Measurements from ENCODE around the gene LTBP2. TPM values are rescaled to one million over a fixed set of nuclear protein-coding genes. Genes with fewer than 3 reads are reported as not detected.

LTBP2 gene
- total and polyA plus RNA-seq, 5 donors from 2014 or later, result 0.02 to 0.54 (median 0.17) TPM

DNA sequence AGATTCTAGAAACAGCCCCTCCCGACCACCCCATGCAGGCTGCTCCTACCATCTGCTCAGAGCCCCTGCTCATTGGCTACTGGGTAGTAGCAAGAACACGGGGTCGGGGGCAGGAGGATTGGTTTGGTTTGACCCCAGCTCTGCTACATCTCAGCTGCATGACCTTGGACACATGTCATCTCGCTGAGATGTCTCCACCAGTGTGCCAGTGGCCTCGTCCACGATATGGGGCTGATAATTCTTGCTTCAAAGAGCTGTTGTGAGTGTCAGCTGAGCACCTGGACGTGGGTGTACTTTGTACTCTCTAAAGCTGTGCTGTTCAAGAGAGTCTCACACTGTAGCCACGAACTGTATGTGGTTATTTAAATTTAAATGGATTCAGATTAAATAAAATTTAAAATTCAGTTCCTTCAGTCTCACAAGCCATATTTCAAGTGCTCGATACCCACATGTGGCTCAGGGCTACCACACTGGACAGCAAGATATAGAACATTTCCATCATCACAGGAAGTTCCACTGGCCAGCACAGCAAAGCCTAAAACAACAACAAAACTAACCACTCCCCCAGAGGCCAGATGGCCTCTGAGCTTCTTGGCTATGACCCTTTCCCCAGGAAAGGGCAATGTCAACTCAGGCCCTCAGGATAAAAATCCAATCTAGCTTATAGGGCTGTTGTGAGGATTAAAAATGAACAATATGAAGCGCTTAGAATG lies 18.6 kb downstream of the LTBP2 start:
- H3K27ac Mint-ChIP-seq, result no peak overlapping the region
- H3K4me3 Mint-ChIP-seq, result no peak overlapping the region
- Histone ChIP-seq H3K4me3 (ENCODE audit: low read depth, low read length) (no peak overlapping the region), H3K4me1 (ENCODE audit: control insufficient read depth, insufficient read depth, low read length, poor library complexity, severe bottlenecking) (no peaks in the 10 kb centered on the region), H3K27me3 (ENCODE audit: control insufficient read depth, insufficient read depth, low read length) (no peaks in the 10 kb centered on the region), H3K27ac (ENCODE audit: insufficient read depth, low read length, poor library complexity, severe bottlenecking) (no peak overlapping the region), H3K36me3 (ENCODE audit: control insufficient read depth, insufficient read depth, low read length) (no peaks in the 10 kb centered on the region), H3K9me3 (ENCODE audit: control insufficient read depth in 2 of 2, low read length in 2 of 2) (no peaks in the 10 kb centered on the region)
- ATAC-seq (ENCODE audit: low read depth in 2 of 2) (no peak), DNase-seq (no peak)
- H3K27me3 Mint-ChIP-seq, result no peaks in the 10 kb centered on the region
- H3K36me3 Mint-ChIP-seq, result peaks cover 3% of the 10 kb centered on the region
- no peaks in the 10 kb centered on the region for H3K4me1 Mint-ChIP-seq
- peaks cover 0 to 2% (median 0%) of the 10 kb centered on the region in 7 donors for H3K9me3 Mint-ChIP-seq

DNA sequence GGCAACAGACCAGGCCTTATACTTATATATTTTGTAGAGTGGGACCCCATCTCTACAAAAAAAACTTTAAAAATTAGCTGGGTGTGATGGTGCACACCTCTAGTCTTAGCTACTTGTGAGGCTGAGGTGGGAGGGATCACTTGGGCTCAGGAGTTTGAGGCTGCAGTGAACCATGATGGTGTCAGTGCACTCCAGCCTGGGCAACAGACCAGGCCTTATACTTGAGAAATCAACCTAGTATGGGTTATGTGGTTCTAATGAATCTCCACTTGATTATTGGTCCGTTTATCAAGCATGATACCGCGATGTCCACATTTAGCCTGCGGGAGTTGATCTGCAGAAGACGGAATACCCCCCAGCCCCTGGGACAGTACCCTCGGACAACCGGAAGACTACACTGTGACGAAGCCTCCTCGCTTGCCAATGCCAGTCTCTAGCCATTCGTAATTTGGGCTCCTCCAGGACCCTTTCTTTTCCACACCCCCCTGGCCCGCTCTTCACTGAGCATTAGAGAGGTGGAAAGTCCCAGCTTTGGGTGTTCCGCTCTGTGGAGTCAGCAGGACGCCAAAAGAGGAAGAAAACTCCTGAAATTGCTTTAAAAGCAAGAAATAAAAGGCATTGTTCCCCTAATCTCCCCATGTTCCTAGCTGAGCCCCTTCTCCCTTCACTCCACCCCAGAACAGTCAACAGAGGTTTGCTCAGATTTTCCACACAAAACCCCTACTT lies 19.4 kb downstream of the LTBP2 start:
- ATAC-seq (ENCODE audit: low read depth in 2 of 2) (no peak), DNase-seq (no peak)
- Mint-ChIP-seq H3K27ac (no peak overlapping the region), H3K36me3 (peaks cover 3% of the 10 kb centered on the region), H3K9me3 (peaks cover 0 to 2% (median 0%) of the 10 kb centered on the region in 7 donors), H3K4me1 (no peaks in the 10 kb centered on the region), H3K4me3 (no peak overlapping the region), H3K27me3 (no peaks in the 10 kb centered on the region)
- Histone ChIP-seq H3K36me3 (ENCODE audit: control insufficient read depth, insufficient read depth, low read length) (no peaks in the 10 kb centered on the region), H3K9me3 (ENCODE audit: control insufficient read depth in 2 of 2, low read length in 2 of 2) (no peaks in the 10 kb centered on the region), H3K4me1 (ENCODE audit: control insufficient read depth, insufficient read depth, low read length, poor library complexity, severe bottlenecking) (no peaks in the 10 kb centered on the region), H3K27ac (ENCODE audit: insufficient read depth, low read length, poor library complexity, severe bottlenecking) (no peak overlapping the region), H3K27me3 (ENCODE audit: control insufficient read depth, insufficient read depth, low read length) (no peaks in the 10 kb centered on the region), H3K4me3 (ENCODE audit: low read depth, low read length) (no peak overlapping the region)

DNA sequence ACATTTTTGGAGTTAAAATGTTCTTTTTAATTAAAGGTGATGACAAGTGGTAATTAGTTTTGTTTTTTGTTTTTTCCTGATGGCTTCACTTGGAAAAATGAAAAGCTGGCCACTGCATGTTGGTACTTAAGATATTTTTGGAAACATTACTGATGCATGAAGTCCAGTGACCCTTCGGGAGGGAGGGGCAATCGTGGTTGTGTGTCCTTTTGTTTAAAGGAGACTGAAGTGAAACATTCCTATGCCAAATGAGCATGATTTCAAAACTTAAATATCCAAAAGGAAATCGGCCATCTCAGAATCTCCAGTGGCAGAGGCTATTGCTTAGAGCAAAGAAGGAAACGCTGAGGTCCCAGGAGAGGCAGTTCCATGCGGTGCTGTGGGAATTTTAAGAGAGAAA lies 20.1 kb downstream of the LTBP2 start:
- Histone ChIP-seq H3K9me3 (ENCODE audit: control insufficient read depth in 2 of 2, low read length in 2 of 2) (no peaks in the 10 kb centered on the region), H3K27me3 (ENCODE audit: control insufficient read depth, insufficient read depth, low read length) (no peaks in the 10 kb centered on the region), H3K27ac (ENCODE audit: insufficient read depth, low read length, poor library complexity, severe bottlenecking) (no peak overlapping the region), H3K4me1 (ENCODE audit: control insufficient read depth, insufficient read depth, low read length, poor library complexity, severe bottlenecking) (no peaks in the 10 kb centered on the region), H3K36me3 (ENCODE audit: control insufficient read depth, insufficient read depth, low read length) (no peaks in the 10 kb centered on the region), H3K4me3 (ENCODE audit: low read depth, low read length) (no peak overlapping the region)
- peaks cover 0 to 2% (median 0%) of the 10 kb centered on the region in 7 donors for H3K9me3 Mint-ChIP-seq
- no peak for ATAC-seq (ENCODE audit: low read depth in 2 of 2)
- H3K36me3 Mint-ChIP-seq, result peaks cover 3% of the 10 kb centered on the region
- H3K4me3 Mint-ChIP-seq, result no peak overlapping the region
- H3K4me1 Mint-ChIP-seq, result no peaks in the 10 kb centered on the region
- peak overlapping the region in 1 of 3 donors; percentile 16 for H3K27ac Mint-ChIP-seq
- H3K27me3 Mint-ChIP-seq, result no peaks in the 10 kb centered on the region
- no peak for DNase-seq

DNA sequence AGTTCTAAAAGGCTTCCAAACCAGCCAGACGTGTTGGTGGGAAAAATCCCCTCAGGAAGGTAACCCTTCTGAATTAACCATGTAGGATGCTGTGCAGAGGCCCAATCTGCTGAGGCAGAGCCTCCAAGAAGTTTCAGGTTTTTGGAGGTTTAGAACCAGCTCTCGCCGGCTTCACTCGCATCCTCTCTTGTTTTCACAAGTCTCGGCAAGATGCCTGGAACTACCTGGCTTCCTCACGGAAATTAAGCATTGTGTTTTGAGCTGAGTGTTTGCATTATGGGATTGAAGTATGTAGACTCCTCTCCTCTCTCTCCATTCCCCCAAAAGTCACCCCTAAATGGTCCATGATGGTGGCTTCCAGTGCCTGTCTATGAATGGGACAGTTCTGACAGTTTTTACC lies 20.6 kb downstream of the LTBP2 start:
- Histone ChIP-seq H3K4me3 (ENCODE audit: low read depth, low read length) (no peak overlapping the region), H3K4me1 (ENCODE audit: control insufficient read depth, insufficient read depth, low read length, poor library complexity, severe bottlenecking) (no peaks in the 10 kb centered on the region), H3K36me3 (ENCODE audit: control insufficient read depth, insufficient read depth, low read length) (no peaks in the 10 kb centered on the region), H3K9me3 (ENCODE audit: control insufficient read depth in 2 of 2, low read length in 2 of 2) (no peaks in the 10 kb centered on the region), H3K27me3 (ENCODE audit: control insufficient read depth, insufficient read depth, low read length) (no peaks in the 10 kb centered on the region), H3K27ac (ENCODE audit: insufficient read depth, low read length, poor library complexity, severe bottlenecking) (no peak overlapping the region)
- Mint-ChIP-seq H3K4me3 (no peak overlapping the region), H3K27ac (no peak overlapping the region), H3K9me3 (peaks cover 0 to 1% (median 0%) of the 10 kb centered on the region in 7 donors), H3K4me1 (no peaks in the 10 kb centered on the region), H3K27me3 (peaks cover under 1% of the 10 kb centered on the region), H3K36me3 (peaks cover 1% of the 10 kb centered on the region)
- ATAC-seq (ENCODE audit: low read depth in 2 of 2) (no peak), DNase-seq (no peak)

DNA sequence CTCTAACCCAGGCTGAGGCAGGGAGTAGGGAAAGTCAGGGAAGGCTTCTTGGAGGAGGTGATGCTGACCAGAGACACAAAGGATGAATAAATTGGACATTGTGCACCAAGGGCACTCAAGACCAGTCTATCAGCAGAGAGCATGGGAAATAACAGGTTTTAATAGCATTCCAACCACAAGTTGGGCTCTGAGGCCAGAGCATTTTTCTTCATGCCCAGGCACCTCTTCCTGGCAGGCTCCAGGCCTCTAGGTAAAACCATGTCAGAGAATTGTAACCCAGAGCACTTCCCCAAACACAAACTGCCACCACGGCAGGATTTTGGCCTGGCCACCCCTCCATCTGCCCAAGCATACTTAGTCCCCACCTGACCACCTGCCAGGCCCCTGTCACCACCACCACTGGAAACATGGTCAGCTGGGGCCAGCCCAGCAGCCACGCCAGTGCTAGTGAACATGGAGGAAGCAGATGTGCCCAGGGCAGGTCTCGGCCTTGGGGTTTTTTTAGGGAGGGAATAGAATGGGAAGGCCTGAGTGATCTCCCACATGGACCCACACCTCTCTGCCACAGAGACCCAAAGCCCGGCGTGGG lies 22.7 kb downstream of the LTBP2 start:
- H3K27ac ChIP-seq (ENCODE audit: insufficient read depth, low read length, poor library complexity, severe bottlenecking), result no peak overlapping the region
- H3K9me3 Mint-ChIP-seq, result no peaks in the 10 kb centered on the region
- no peak overlapping the region for H3K4me3 ChIP-seq (ENCODE audit: low read depth, low read length)
- no peaks in the 10 kb centered on the region for H3K36me3 ChIP-seq (ENCODE audit: control insufficient read depth, insufficient read depth, low read length)
- H3K9me3 ChIP-seq (ENCODE audit: control insufficient read depth in 2 of 2, low read length in 2 of 2), result no peaks in the 10 kb centered on the region
- H3K4me3 Mint-ChIP-seq, result no peak overlapping the region
- peaks cover 5% of the 10 kb centered on the region for H3K27me3 Mint-ChIP-seq
- H3K27me3 ChIP-seq (ENCODE audit: control insufficient read depth, insufficient read depth, low read length), result no peaks in the 10 kb centered on the region
- DNase-seq, result no peak
- no peaks in the 10 kb centered on the region for H3K4me1 ChIP-seq (ENCODE audit: control insufficient read depth, insufficient read depth, low read length, poor library complexity, severe bottlenecking)
- H3K4me1 Mint-ChIP-seq, result no peaks in the 10 kb centered on the region
- peaks cover 4% of the 10 kb centered on the region for H3K36me3 Mint-ChIP-seq
- ATAC-seq (ENCODE audit: low read depth in 2 of 2), result no peak
- H3K27ac Mint-ChIP-seq, result no peak overlapping the region

DNA sequence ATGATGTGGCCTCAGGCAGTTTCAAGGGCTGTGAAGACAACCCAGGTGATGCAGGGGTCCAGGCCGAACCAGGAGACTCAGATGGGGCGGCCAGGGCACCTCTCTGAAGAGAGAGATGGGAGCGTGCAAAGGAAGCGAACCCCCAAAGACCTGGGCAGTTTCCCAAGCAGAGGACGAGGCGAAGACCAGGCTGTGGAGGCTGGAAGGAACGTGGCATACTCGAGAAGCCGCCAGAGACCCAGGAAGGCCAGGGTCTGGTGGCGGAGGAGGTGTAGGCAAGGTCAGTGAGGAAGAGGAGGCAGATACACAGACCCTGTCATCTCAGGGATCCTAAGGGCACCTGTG lies 24.7 kb downstream of the LTBP2 start:
- Mint-ChIP-seq H3K27ac (no peak overlapping the region), H3K4me1 (peaks cover 0 to under 1% (median 0%) of the 10 kb centered on the region in 4 donors), H3K9me3 (no peaks in the 10 kb centered on the region), H3K27me3 (peaks cover 5% of the 10 kb centered on the region), H3K4me3 (no peak overlapping the region), H3K36me3 (peaks cover 4% of the 10 kb centered on the region)
- Histone ChIP-seq H3K27ac (ENCODE audit: insufficient read depth, low read length, poor library complexity, severe bottlenecking) (no peak overlapping the region), H3K4me1 (ENCODE audit: control insufficient read depth, insufficient read depth, low read length, poor library complexity, severe bottlenecking) (no peaks in the 10 kb centered on the region), H3K36me3 (ENCODE audit: control insufficient read depth, insufficient read depth, low read length) (no peaks in the 10 kb centered on the region), H3K4me3 (ENCODE audit: low read depth, low read length) (no peak overlapping the region), H3K27me3 (ENCODE audit: control insufficient read depth, insufficient read depth, low read length) (no peaks in the 10 kb centered on the region), H3K9me3 (ENCODE audit: control insufficient read depth in 2 of 2, low read length in 2 of 2) (no peaks in the 10 kb centered on the region)
- DNase-seq (no peak), ATAC-seq (ENCODE audit: low read depth in 2 of 2) (no peak)

DNA sequence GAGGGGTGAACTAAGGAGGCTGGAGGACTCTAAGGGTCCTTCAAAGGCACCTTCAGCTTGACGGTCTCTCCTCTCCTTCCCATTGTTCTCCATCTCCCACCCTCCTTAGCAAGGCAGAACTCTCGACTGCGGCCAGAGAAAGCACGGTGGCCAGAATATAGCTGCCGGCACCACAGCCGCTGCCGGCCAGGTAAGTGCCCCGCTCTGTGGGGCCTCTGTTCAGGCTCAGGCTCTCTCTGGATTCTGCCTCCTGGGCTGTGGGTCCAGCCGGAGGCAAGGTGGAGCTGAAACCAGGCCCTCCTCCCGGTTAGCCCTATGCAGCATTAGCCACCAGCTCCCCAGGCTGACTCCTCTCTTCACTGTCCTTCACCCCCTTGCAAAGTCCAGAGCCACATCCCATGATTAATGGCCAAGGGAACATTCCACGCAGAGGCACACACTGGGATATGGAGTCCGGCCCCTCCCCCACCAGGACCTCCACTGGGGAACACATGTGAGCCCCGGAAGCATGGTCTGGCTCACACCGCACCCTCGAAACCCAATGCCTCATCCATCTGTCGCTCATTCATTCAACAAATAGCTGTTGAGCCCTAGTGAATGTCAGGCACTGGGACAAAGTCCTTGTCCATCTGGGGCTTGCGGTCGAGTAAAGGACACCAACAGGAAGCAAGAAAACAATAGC lies 25.2 kb downstream of the LTBP2 start:
- Mint-ChIP-seq H3K36me3 (peaks cover 4% of the 10 kb centered on the region), H3K9me3 (no peaks in the 10 kb centered on the region), H3K4me3 (no peak overlapping the region), H3K4me1 (peaks cover 0 to 4% (median 0%) of the 10 kb centered on the region in 4 donors), H3K27me3 (peaks cover 5% of the 10 kb centered on the region), H3K27ac (no peak overlapping the region)
- no peaks in the 10 kb centered on the region for H3K36me3 ChIP-seq (ENCODE audit: control insufficient read depth, insufficient read depth, low read length)
- no peak overlapping the region for H3K4me3 ChIP-seq (ENCODE audit: low read depth, low read length)
- H3K4me1 ChIP-seq (ENCODE audit: control insufficient read depth, insufficient read depth, low read length, poor library complexity, severe bottlenecking), result no peaks in the 10 kb centered on the region
- no peak overlapping the region for H3K27ac ChIP-seq (ENCODE audit: insufficient read depth, low read length, poor library complexity, severe bottlenecking)
- no peak for DNase-seq
- no peaks in the 10 kb centered on the region for H3K9me3 ChIP-seq (ENCODE audit: control insufficient read depth in 2 of 2, low read length in 2 of 2)
- ATAC-seq (ENCODE audit: low read depth in 2 of 2), result no peak
- H3K27me3 ChIP-seq (ENCODE audit: control insufficient read depth, insufficient read depth, low read length), result no peaks in the 10 kb centered on the region
